VCaP (cell line): Measurements from ENCODE around the gene EXOC7.

Source experiments
- H3K27ac ChIP-seq: fragments of 450-650 bp; 2 replicates; pipeline ENCODE4 v1.5.1; 2017
- CTCF ChIP-seq: fragments of 450-650 bp; conservative IDR thresholded peaks from 2 replicates; pipeline ENCODE4 v1.5.1; 2017; ENCODE audit warnings: mild to moderate bottlenecking, moderate library complexity

Gene EXOC7

GRCh38 chr17:76140661-76141211 is 37.1 kb upstream of the EXOC7 start:
- no peak overlapping the region for H3K27ac ChIP-seq
- TF ChIP-seq CTCF, result no peak

- TF ChIP-seq CTCF, result no peak
- no peak overlapping the region for H3K27ac ChIP-seq
Measured at GRCh38 chr17:76139801-76140660, 36.4 kb upstream of the EXOC7 start.

GRCh38 chr17:76138896-76139752 is 35.5 kb upstream of the EXOC7 start:
- no peak for TF ChIP-seq CTCF
- H3K27ac ChIP-seq, result no peak overlapping the region

- H3K27ac ChIP-seq, result no peak overlapping the region
- no peak for TF ChIP-seq CTCF
Measured at GRCh38 chr17:76138234-76138895, 34.8 kb upstream of the EXOC7 start.

- TF ChIP-seq CTCF, result no peak
Measured at GRCh38 chr17:76137351-76138233, 34.0 kb upstream of the EXOC7 start.

GRCh38 chr17:76137001-76137350 is 33.4 kb upstream of the EXOC7 start:
- no peak for TF ChIP-seq CTCF
- no peak overlapping the region for H3K27ac ChIP-seq

More at GRCh38 chr17:76137351-76138233, 34.0 kb upstream of the EXOC7 start:
- no peak overlapping the region for H3K27ac ChIP-seq
